HG03521 (cell line): ENCODE results near the gene MYOM3.
"Not testable (repeated sequence)": the region's sequence is repeated elsewhere in the genome, so short reads cannot be mapped to it uniquely, and the experiment has no call there.

Experiments used
- ATAC-seq: cut with Tn5 transposase; IDR thresholded peaks from one replicate; pipeline ENCODE4 v1.9.1; 2021; ENCODE audit warnings: mild to moderate bottlenecking, moderate library complexity; ENCODE audit not compliant: unreplicated experiment

The MYOM3 gene

DNA sequence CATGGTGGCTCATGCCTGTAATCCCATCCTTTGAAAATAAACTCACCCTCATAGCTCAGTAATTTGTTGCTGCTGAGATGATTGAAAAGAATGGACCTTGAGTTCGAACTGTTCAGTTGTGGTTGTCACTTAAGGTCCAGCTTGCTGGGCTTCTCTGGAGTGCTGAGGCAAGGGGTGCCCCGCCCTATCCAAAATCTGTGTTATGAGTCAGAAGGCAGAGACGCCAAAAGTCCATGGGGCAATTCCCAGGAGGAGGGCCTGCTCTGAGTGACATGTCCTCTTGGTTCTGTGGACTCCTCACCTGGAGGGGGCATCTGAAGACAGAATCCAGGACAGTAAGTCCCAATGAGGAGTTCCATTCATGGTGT lies 64.8 kb downstream of the MYOM3 start:
- no peak for ATAC-seq

DNA sequence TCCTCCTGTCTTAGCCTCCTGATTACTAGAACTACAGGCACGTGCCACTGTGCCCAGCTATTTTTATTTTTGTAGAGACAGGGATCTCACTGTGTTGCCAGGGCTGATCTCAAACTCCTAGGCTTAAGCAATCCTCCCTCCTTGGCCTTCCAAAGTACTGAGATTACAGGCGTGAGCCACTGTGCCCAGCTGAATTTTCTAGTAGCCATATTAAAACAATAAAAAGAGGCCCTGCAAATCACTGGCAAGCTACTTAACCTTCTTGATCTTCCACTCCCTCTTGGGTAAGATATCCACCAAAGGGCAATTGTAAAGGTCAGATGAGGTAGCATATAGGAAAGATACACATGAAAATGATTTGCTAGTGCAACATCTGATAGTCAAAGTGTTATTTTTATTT lies 66.2 kb downstream of the MYOM3 start:
- no peak for ATAC-seq

DNA sequence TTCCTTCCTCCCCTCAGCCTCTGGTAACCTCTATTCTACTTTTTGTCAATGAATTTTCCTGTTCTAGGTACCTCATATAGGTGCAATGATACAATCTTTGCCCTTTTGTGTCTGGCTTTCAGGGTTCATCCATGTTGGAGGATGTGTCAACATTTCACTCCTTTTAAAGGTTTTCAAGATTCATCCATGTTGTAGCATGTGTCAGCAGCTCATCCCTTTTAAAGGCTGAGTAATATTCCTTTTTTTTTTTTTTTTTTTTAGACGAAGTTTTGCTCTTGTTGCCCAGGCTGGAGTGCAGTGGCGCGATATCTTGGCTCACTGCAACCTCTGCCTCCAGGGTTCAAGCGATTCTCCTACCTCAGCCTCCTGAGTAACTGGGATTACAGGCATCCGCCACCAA lies 67.3 kb downstream of the MYOM3 start:
- not testable (repeated sequence) for ATAC-seq

DNA sequence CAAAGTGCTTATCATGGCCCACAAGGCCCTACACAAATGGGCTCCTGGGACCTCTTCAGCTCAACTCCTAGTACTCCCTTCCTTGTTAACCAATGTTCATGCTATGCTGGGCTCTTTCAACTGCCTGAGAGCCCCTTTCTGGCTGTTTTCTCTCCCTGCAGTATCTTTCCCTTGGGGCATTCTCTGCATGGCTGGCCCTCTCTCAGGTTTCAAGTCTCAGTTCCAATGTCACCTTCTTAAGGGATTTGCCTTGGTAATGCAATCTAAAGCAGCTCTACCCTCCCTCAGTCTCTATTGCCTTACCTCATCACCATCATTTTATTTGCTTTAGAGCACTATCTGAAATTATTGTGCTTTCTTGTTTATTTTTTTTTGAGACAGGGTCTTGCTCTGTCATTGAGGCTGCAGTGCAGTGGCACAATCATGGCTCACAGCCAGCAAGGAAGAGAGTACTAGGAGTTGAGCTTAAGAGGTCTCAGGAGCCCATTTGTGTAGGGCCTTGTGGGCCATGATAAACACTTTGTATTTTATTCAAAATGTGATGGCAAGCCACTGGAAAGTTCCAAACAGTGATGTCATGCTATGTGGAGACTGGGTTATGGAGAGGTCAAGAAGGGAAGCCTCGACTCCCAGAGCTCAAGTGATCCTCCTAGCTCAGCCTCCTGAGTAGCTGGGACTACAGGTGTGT lies 68.4 kb downstream of the MYOM3 start:
- ATAC-seq, result no peak

DNA sequence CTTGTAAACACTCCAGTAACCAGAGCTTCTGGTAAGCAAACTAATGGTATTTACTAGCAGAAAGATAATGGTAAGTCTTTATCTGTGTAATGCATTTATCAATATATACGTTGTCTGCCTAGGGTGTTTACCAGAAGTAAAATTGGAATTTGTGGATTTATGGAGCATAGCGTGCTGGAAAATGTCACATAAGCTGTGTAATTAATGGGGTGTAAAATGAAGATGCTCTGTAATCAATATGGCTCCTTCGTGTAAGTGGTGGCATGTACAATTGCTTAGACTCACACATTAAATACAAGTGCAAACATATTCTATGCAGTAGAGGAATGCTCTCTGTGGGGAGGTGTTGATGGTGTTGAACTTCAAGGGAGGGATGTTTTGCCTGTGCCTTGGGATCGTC lies 69.6 kb downstream of the MYOM3 start:
- ATAC-seq, result no peak

DNA sequence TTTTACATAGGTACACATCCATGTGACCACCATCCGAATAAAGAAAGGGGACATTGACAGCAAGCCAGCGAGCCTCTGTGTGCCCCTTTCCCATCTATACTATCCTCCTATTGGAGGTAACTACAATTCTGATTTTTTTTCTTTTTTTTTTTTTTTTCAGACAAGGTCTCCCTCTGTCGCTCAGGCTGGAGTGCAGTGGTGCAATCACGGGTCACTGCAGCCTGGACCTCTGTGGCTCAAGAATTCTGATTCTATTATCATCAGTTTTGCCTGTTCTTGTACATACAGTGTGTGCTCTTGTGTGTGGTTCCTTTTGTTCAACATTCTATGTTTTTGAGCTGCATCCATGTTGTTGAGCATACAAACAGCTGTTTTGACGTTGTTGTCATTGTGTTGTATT lies 75.8 kb downstream of the MYOM3 start:
- no peak for ATAC-seq

DNA sequence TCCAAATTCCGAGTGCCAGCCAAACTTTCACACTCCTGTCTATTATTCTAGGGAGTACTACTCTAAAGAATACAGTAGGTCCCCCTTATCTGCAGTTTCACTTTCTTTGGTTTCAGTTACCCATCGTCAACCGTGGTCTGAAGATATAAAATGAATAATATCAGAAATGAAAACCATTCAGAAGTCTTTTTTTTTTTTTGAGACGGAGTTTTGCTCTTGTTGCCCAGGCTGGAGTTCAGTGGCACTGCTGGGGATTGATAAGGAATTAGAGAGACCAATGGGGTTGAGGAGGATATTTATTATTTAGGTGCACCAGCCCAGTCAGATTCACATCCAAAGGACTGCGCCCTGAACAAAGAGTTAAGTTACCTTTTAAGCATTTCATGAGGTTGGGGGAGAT lies 79.0 kb downstream of the MYOM3 start:
- no peak for ATAC-seq

DNA sequence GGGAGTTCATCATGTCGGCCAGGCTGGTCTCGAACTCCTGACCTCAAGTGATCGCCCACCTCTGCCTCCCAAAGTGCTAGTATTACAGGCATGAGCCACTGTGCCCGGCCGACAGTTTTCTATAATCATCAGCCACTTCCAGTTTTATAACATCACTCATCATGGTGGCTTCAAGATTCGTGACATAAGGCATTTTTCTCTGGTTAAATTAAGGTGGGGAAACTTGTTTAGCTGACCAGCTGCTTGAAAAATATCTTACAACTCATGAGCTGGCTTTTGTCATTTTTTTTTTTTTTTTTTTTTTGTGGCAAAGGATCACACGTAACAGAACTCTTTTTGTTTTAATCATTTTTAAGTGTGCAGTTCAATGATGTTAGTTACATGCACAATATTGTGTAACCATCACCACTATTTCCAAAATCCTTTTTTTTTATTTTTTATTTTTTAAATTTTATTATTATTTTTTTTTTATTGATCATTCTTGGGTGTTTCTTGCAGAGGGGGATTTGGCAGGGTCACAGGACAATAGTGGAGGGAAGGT lies 80.9 kb downstream of the MYOM3 start:
- not testable (repeated sequence) for ATAC-seq

DNA sequence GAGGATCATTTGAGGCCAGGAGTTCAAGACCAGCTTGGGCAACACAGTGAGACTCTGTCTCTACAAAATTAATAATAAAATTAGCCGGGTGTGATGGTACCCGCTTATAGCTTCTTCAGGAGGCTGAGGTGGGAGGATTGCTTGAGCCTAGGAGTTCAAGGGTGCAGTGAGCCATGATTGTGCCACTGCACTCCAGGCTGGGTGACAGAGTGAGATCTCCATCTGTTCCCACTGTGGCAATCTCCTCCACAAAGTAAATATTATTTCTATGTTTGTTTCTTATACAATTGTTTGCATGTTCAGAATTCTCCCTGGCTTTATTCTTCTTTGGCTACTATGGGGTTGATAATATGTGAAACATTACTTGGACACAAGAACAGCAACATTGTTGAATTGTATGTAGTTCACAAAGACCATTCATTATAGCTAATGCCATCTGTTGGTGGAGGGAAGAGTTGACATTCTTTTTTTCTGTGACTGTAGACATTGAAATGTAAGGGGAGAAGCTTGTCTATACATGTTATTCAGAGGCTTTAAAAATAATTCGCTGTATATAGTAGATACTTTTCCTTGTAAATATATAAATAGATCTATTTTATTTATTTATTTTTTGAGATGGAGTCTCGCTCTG lies 84.0 kb downstream of the MYOM3 start:
- no peak for ATAC-seq

DNA sequence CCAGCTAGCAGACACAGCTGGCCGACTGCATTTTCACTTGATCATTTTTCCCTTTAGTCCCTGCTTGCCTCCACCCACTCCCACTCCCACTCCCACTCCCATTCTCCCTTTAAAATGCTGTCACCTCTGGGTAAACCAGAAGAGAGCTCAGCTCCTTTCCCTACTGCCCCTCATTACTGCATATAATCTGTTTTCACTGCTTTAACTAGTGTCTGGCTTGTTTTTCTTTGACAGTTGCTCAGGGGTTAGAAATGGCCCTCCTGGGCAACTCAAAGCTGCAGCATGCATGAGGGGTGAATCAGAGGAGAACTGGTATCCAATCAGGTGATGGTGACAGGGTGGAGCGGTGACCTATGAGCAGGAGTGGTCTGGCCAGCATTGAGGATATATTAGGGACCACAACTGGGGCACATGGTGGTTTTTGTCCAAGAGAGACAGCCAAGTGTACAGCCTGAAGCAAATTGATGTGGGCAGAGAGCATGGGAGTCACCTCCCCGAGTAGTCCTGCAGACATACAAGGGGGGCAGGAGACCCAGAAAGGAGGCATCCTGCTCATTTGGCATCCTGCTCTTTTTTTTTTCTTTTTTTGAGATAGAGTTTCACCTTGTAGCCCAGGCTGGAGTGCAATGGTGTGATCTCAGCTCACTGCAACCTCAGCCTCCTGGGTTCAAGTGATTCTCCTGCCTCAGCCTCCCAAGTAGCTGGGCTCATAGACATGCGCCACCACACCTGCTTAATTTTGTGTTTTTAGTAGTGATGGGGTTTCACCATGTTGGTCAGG lies 89.2 kb downstream of the MYOM3 start:
- ATAC-seq, result no peak

DNA sequence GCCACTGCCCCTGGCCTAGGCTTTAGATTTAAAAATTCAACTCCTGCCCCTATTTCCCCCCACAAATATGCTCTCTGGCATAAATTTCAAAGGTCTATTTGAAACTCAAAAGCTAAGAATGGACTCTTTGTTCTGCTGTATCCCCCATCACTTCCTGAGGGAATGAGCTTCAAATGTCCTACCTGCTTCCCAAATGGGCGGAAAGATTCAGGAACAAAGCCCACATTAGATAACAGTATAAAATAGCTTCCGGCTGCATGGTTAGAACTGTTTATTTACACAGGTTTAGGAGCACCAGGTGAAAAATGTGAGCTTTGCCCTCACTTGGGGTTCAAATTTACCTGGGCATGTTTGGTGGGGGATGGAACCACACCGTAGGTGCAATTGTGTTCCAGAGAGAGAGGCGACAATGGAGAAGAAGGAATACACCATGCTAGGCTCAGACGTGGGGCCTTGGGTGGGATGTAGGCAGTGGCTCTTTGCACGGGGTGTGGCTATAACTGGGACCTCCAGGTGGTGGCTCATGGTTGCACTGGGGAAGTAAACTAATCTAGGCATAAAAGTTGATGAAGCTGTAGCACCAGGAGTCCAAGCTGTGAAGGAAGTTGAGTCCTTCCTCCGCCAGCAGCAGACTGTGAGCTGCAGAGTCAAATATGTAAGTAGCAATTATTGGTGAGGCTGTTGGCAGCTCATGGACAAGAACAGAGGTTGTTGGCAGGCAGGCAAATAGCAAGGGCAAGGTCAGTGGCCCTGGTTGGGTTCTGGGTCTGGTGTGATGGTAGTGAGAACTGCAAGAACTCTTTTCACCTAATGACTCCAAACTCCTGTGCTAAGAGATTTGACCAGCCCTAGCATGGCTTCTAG lies 90.3 kb downstream of the MYOM3 start:
- ATAC-seq, result no peak

DNA sequence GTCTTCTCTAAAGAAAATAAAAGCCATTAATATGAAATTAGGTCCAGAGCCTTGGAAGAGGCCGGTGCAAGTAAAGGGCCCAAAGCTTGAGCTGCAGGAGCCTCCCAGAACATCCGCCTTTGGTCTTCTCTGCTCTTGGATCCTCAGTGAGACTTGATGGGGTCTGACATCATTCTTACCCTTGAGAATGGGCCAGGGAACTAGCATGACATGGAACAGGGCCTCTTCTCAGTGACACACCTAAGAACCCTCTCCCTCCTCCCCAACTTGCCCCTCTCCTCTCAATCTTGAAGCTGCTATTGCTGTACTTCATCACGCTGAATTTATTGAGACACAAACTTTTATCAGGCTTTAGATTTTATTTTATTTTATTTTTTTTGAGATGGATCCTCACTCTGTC lies 91.5 kb downstream of the MYOM3 start:
- ATAC-seq, result no peak

DNA sequence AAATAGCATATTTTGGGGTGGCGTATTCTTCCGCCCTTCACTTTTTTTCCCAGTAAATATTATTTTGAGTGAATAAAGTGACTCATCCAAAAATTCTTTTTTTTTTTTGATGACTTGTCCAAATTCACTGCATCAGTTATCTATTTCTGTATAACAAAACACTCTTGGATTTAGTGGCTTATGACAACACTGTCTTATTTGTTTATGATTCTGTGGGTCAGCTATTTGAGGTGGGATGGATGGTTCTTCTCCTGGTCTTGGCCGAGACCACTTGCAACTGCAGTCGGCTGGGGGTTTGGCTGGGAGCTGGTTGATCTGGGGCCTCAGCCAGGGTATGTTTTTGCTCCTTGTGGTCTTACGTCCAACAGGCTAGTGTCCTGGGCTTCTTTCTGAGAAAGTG lies 91.9 kb downstream of the MYOM3 start:
- no peak for ATAC-seq

DNA sequence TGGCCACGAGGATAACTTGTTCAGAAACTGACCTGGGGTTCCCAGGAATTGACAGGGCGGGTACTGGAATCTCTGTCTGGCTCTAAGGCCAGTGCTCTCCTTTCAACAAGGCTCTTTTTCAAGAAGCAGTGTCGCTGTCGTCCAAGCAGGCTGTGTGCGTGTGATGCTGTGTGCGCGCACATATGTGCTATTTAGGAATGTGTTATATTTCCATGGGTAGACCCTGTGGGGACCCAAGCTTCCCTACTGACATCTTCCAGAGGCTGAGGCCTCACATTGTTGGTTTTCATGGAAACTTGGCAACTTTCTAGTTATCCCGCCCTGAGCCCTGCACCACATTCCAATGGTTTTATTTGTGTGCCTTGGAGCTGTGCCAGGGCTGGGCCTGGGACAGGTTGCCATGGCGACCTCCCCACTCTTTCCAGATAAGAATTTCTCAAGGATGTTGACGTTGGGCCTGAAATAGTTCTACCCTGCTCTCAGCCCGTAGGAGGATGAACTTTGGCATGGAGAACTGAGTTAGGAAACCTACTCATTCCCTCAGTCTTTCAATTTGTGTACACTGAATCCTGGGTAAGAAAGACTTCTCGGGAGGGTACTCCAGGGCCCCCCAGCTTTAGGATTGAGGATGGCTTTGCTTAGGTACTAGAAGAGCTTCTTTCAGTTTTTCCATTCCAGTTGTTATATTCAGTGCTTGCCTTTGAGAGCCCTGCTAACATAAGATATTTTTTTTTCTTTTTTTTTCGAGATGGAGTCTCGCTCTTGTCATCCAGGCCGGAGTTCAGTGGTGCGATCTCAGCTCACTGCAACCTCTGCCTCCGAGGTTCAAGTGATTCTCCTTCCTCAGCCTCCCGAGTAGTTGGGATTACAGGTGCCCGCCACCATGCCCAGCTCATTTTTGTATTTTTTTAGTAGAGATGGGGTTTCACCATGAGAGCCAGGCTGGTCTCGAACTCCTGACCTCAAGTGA lies 93.0 kb downstream of the MYOM3 start:
- no peak for ATAC-seq

DNA sequence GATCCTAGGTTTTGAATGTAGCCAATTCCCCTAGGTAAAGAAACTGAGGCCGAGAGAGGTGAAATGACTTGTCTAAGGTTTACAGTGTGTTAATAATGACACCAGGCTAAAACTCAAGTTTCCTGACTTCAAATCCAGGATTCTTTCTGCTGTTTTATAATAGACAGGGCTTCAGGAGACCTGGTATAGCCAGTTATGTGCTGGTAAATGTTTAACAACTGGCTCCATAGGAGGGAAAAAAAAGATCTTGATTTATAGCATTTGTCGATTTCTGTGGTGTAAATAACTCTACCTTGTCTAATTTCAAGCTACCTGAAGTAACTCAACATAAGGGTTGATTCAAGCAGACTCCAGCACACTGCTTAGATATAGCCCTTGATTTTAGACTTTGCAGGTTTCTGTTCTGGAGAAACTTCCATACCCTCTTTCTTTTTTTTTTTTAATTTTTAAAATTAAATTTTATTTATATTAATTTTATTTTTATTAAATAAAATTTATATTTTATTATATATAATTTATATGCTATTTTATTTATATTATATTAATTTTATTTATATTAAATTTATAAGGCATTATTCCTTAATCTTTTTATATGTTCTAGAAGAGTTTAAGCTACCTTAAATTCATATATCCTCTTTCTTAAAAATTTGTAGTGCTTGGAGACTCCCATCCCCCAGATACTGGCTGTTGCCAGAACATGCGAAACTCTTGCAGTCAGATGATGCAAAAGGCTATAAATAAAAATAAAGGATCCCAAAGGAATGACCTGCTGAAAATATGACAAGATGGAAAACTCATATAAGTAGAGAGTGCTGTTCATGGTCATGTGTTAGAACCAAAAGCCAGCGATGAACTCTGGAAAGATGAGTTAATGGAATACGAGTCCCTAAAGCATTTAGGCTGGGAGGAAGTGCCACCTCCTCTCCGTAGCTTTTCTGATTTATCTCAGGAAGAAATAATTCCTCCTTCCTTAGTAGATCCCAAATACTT lies 96.4 kb downstream of the MYOM3 start:
- ATAC-seq, result no peak

DNA sequence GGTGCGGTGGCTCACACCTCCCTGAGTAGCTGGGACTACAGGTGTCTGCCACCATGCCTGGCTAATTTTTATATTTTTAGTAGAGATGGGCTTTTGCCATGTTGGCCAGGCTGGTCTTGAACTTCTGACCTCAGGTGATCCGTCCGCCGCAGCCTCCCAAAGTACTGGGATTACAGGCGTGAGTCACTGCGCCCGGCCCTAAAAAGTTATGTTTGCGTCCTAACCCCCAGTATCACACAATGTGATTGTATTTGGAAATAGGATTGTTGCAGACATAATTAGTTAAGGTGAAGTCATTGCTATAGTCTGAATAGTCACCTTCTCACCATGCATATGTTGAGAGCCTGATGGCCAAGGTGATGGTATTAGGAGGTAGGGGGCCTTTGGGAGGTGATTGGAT lies 99.1 kb downstream of the MYOM3 start:
- not testable (repeated sequence) for ATAC-seq

DNA sequence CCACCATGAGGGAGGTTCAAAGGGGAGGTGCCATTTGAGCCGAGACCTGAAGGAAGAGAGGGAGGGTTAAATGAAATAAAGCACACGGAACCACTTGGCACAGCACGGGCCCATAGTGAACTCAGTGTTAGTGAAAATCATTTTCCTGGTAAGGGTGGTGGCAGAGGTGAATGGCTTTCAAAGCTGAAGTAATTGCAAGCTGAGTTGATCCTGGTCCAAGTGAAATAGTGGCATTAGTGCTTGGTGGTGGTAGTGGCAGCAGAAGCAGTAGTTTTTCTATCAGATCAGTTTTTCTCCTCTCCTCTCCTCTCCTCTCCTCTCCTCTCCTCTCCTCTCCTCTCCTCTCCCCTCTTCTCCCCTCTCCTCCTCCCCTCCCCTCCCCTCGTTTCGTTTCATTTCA lies 101.3 kb downstream of the MYOM3 start:
- ATAC-seq, result no peak

DNA sequence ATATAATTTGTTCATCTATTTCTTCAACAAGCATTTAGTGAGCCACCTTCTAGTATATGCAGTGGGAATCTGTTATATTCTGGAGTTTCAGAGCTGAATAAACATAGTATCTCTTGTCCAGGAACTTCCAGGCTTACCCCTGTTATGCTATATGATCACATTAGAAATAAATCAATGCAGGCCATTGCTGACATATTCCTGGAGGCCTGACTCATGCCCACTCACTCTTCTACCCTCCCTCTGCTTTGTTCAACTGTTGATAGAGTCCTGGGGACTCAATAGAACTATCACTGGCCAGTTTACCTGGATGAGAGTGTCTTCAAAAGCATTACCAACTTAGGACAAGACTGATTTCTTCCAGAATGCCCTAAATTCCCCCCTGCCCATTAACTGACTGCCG lies 102.5 kb downstream of the MYOM3 start:
- no peak for ATAC-seq
